Tongue (tissue), 2 donors: ENCODE measurements around the gene PGBD2. TPM values are rescaled to one million over a fixed set of nuclear protein-coding genes. Genes with fewer than 3 reads are reported as not detected.
"Not testable (repeated sequence)": the region's sequence is repeated elsewhere in the genome, so short reads cannot be mapped to it uniquely, and the experiment has no call there.

ENCODE experiments used
- DNase-seq: peaks from one replicate; pipeline ENCODE4 v3.0.0-alpha.2; 2015
- total RNA-seq: library from RNA; depleted of rRNA; stranded (reverse); fragments of >200 nt; gene quantifications from one replicate; pipeline ENCODE4 v1.2.3, GENCODE V29; 2014

Gene PGBD2
- total RNA-seq, 1 donor from 2014 or later, result 9.1 TPM

DNA sequence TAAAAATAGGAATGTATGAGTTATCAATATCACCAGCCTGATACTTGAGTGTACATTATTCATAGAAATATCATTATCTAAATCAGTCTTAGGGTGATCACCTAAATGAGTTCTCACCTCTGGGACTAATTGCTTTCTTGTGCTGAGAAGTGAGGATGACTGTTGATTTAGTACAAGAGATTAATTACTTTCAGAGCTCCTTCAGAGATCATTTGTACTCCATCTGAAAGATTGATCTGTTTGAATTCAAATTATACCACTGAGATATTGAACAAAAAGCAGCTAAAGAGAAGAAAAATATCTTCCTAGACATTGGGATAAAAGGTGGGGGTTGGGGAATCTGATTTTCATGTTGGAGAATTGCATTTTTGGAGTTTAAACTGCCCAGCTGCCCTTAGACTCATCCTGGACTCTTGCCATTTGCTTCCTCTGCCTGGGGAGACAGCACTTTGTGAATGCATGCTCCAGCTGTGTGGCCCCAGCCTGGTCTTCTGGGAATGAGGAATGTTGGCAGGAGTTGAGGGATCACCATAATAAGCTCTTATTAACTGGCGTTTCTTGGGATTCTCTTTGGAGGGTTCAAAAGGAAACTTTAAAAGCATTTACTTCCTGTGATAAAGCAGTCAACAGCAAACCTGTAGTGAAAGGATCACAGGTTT lies 19.7 kb upstream of the PGBD2 start:
- DNase-seq, result peak; percentile 86

DNA sequence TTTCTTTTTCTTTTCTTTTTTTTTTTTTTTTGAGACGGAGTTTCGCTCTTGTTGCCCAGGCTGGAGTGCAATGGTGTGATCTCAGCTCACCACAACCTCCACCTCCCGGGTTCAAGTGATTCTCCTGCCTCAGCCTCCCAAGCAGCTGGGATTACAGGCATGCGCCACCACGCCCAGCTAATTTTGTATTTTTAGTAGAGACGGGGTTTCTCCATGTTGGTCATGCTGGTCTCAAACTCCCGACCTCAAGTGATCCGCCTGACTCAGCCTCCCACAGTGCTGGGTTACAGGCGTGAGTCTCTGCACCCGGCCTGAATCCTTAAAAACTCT lies 16.2 kb upstream of the PGBD2 start:
- not testable (repeated sequence) for DNase-seq

DNA sequence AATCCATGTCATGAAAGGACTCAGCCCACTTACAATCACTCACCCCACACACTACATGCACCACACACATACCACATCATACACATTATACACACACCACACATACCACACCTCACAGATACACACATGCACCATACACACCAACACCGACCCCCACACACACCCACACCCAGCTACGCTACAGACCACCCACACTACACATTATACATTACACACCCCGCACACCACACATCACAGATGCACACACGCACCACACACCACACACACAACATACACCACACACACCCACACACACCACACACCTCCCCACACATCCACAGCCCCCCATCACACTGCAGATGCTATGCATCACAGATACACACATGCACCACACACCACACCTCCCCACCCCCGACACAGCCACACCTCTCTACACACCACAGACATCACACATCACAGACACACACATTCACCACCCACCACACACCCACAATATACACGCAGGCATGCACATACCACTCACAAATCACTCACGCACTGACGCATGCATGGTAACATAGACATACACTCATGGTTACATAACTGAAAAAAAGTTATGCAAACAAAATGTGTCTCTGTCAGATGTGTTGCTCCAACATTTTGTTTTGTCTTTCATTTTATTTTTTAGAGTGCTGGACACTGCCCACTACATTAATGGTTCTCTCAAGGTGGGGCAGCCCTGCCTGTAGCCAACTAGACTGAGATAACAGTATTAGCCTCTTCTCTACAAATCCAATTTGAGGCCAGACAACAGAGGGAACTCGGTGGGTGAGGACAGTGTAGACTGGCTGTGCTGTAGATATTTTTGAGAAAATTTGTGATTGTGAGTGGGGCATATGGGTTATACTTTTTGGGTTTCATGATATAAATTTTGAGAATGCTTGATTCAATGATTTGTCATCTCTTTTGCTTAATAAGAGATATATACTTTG lies 15.2 kb upstream of the PGBD2 start:
- DNase-seq, result no peak

DNA sequence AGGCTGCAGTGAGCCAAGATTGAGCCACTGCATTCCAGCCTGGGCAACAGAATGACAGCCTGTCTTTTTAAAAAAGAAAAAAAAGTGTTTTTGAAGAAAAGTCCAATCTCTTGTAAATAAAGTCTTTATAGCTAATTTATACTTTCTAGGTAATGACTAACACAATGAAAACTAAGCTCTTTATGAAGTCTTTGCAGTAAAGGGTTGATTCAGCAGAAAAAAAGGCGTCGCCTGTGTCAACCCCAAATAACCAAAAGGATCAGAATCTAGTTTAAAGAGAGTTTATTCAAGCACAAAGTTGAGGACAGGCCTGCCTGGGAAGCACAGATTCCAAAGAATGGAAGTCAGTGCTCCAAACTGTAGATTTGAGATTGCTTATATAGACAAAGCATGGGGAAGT lies 14.3 kb upstream of the PGBD2 start:
- DNase-seq, result no peak

DNA sequence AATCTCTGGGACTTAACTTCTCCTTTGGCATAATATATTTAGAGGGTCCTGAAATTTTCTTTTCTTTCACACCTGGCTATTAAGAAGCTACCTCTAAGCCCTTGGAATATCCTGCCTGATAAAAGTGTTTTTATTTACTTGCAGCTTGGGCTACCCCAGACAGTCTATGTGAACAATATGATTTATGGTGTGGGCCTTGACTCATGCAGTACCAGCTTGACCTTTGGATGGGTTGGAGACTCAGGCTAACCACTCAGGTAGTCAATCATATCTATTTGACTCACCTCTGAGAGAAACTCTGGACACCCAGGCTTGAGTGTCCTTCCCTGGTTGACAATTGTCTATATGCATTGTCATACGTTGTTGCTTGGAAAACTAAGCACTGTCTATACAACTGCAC lies 13.4 kb upstream of the PGBD2 start:
- no peak for DNase-seq

DNA sequence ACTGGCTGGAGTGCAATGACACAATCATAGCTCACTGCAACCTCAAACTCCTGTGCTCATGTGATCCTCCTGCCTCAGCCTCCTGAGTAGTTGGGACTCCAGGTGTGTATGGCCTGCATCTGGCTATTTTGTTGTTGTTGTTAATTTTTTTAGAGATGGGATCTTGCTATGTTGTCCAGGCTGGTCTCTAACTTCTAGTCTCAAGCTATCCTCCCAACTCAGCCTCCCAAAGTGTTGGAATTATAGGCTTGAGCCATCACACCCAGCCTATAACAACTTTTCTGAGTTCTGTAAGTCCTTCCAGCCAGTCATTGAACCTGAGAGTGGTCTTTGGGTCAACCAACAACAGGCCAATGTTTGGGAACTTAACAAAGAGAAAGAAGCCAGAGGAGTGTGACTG lies 11.2 kb upstream of the PGBD2 start:
- no peak for DNase-seq

DNA sequence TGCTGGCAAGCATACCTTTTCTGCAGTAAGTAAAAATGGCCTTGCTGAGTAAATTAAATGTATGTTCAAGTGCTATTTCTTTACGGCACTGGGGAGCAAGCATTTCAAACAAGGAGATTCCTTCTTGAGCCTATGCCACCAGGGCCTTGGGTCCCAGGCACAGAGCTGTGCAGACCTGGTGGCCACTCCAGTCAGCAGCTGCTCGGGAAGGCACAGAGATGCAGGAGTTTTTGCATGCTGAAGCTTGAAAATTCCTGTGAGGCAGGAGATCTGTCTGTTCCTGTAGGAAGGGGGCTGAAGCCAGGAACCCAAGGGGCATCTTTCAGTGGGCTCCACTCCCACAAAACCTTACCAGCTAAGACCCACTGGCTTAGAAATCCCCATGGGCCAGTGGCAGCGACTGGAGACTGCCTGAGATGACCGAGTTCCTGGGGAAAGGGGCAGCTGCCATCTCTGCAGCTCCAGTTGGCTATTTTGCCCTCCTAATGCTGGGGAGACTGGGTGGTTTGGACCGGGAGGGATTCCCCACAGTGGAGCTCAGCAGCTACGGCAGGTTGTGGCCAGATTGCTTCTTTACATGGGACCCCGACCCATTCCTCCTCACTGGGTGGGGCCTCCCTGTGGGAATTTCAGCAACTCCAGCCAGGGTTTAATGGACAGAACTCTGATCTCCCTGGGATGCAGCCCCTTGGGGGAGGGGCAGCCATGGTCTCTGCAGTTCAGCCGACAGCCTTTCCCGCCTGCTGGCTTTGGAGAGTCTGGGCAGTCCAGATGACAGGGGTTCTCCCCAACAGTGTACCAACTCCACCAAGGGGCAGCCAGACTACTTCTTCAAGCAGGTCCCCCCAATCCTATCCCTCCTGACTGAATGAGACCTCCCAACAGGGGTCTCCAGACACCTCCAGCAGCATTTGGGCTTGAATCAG lies 8.4 kb upstream of the PGBD2 start:
- no peak for DNase-seq

DNA sequence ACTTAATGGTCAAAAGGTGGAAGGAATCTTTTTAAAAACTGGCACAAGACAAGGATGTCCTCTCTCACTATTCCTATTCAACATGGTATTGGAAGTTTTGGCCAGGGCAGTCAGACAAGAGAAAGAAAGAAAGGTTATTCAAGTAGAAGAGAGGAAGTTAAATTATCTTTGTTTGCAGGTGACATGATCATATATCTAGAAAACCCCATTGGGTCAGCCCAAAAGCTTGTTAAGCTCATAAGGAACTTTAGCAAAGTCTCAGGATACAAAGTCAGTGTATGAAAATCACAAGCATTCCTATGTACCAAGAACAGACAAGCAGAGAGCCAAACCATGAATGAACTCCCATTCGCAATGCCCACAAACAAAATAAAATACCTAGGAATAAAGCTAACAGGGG lies 5.4 kb upstream of the PGBD2 start:
- no peak for DNase-seq

DNA sequence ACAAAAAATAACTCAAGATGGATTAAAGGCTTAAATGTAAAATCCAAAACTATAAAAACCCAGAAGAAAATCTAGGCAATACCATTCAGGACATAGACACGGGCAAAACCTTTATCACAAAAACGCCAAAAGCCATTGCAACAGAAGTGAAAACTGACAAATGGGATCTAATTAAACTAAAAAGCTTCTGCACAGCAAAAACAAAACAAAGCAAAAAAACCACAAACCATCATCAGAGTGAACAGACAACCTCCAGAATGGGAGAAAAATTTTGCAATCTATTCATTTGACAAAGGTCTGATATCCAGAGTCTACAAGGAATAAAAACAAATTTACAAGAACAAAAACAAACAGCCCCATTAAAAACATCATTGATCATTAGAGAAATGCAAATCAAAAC lies 4.5 kb upstream of the PGBD2 start:
- no peak for DNase-seq

DNA sequence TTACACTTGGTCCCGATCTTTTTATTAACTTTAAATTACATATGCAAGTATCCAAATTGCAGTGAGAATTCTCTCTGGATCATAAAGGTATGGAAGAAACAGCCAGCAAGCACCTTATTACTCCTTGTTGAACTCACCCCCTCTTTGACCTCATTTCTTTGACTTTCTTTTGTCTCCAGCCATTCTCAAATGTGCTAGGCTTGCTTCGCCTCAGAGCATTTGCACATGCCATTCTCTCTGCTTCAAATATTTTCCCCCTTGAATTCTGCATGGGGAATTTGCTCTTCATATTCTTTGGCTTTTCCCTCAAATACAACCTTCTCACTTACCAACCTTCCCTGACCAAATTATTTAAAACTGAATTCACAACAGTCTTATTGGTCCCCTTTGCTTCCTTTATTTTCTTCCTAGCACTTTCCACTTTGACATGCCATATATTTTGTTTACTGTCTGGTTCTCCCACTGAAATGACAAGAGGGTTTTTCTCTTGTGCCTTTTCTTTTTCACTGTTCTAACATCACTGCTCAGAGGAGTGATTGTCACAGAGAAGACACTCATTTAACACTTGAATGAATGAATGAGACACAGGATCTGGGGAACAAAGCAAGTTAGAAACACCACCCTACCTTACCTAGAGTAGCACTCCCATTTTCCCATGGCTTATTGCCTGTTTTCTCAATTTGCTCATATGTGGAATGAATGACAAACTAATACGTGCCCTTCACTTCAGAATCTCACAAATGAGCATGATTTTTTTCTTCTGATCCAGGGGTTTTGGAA lies 1.4 kb upstream of the PGBD2 start:
- no peak for DNase-seq

DNA sequence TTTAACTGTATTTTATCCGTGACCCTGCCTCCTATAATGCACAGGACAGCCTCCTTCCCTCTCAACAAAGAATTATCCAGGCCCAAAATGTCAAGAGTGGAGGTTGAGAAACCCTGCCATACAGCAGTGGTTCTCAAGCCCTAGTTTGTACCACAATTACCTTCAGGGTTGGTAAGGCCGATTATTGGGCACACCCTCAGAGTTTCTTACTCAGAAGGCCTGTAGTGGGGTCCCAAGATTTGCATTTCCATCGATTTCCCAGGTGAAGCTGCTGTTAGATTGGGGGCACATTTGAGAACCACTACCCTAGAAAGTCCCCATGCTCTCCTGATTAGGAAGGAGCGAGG lies 400 bp upstream of the PGBD2 start:
- no peak for DNase-seq

DNA sequence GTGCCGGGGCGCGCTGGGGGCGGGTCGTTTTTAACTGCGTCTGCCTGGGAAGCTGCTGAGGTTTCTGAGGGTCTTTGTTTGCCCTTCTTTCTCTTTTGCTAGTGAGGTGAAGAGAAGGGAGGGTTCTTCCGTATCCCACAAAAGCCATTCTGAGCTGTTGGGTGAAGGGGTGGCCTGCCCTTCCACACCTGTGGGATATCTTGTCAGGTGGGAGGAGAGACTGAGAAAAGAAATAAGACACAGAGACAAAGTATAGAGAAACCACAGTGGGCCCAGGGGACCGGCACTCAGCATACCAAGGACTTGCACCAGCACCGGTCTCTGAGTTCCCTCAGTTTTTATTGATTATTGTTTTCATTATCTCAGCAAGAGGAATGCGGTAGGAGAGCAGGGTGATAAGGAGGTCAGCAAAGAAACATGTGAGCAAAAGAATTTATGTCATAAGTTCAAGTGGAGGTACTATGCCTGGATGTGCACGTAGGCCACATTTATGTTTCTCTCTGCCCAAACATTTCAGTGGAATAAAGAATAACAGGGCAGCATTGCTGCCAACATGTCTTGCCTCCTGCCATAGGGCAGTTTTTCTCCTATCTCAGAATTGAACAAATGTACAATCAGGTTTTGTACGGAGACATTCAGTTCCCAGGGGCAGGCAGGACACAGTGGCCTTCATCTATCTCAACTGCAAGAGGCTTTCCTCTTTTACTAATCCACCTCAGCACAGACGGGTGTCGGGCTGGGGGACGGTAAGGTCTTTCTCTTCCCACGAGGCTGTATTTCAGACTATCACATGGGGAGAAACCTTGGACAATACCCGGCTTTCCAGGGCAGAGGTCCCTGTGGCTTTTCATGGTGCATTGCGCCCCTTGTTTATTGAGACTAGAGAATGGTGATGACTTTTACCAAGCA lies 972 bp downstream of the PGBD2 start:
- no peak for DNase-seq

DNA sequence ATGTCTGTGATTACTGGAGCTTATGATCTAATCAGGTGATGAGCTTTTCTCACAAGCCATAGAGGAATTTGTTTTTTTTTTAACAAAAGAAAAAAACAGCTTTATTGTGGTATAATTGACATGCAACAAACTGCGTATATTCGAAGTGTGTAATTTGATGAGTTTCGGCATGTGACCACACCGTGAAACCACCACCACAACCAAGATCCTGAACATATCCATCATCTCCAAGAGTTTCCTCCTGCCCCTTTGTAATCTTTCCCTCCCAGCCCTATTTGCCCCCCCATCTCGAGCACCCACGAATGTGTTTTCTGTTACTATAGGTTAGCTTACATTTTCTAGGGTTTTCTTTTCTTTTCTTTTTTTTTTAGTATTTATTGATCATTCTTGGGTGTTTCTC lies 4.7 kb downstream of the PGBD2 start:
- no peak for DNase-seq

DNA sequence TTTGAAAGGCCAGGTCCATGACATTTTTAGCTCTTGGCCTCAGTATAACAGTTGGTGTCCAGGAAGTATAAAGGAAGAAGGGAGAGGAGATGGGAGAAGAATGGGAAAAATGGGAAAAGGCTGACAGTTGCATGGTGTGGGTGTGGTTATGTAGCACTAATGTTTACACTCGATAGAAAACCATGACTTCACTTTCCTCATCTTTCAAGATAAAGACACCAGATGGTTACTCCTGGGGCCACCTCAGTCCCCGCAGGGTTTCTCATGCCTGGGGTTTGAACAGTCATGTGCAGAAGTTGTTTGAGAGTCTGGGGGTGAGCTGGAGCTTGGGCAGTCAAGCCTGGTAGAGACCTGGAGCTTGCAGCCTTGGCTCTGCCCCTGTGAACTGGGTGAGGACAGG lies 7.9 kb downstream of the PGBD2 start:
- DNase-seq, result no peak

DNA sequence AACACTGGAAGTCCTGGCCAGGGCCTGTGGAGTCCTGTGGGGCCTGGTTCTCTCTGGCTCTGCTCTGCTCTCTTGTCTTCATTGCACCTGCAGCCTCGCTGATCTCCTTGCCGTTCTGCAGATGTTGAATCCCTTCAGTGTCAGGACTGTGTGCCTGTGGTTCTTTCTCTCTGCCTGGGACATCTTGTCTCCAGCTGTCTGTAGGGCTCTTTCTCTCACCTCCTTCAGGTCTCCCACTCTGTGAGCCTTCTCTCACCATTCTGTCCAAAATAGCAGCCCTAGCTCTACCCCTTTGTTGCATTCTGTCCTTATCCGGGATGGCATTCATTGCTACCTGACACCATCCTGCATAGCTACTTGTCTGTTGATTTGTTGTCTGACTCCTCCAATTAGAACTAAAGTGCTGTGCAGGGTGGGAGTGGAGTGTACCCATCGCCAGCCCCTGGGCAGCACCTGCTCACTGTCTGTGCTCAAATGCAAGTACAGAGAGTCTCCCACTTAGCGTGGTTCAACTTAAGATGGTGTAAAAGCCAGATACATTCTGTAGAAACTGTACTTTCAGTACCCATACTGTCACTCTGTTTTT lies 8.9 kb downstream of the PGBD2 start:
- no peak for DNase-seq

DNA sequence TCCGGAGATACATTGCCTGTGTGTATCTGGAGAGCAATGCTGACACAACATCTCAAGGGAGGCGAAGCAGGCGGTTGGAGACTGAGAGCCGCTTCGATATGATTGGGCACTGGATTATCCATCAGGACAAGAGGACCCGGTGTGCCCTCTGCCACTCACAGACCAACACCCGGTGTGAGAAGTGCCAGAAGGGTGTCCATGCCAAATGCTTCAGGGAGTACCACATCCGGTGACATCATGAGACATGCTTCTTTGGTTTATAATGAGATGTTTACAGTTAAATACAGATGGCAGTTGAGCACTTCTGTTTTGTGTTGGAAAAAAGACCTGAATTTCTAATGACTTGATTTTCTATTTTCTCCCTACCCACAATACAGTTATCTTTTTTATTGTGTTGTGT lies 12.1 kb downstream of the PGBD2 start:
- no peak for DNase-seq

DNA sequence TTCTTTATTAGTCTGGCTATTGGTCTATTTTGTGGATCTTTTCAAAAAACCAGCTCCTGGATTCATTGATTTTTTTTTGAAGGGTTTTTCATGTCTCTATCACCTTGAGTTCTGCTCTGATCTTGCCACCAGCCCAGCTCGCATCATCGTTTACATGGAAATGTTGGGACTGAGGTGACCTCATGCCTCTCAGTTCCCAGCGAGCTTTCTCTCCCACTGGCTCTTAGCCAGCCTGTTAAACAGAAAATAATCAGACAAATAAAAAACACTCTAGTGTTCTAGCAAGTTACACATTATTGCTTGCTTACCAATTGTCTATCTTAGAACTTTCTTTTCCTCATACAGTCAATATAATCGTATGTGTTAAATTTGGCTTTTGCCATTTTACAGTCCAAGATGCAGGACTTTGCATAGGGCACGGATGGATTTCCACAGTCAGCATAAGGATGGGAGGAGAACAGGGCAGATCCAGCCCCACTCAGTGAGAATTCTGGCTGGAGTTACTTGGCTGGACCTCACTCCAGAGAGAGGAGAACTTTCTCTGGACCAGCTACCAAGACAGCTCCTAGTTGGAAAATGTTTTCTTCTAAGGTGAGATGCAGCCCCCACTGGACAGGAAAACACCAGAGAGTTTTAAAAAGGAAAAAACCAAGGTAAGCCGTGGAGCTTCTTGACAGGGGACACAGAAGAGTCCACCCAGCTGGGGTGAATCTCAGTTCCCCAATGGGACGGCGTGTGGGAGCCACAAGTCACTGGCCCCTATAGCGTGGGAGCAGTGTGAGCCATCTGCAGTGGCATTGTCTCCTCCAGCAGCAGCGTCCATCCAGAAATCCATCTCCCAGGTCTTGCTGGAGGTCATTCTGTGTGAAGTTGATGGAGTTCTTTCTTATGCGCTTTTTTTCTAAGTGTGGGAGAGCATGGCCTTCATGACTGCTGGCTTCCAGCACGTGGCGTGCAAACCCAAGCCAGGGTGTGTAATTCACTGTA lies 17.6 kb downstream of the PGBD2 start:
- no peak for DNase-seq

DNA sequence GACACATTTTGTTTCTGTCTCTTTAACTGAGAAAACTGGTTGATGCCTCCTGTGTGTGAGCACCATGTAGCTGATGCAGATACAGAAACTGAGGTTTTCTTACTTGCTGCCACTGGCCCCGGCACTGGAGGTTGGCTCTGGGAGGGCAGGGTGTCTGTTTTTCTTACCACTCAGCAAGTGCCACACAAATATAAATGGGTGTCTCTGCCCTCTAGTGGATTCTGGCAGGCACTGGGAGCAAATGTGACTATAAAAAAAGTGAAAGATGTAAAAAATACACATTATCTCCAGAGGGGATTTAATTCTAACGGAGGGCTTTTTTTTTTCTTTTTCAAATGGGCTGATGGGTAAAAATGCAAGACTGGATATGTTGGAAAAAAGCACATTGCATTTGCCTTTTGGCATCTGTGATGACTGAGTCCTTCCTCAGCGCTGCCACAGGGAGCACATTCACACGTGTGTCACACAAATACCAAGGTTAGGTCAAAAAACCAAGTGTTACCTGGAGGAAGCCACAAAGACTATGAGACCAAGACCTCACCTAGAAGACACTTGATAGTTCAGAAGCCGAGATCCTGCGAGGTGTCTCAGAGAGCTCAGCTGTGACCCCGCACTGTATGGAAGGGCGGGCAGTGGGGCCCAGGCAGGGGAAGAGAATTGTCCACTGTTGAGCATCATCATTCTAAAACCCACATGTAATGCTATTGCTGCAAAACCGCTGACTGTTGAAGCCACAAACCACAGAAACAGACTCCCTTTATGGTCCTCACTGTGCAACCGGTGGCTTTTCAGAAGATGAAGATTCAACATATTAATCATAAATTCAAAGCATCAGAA lies 18.9 kb downstream of the PGBD2 start:
- peak; percentile 65 for DNase-seq
